Astrocyte (in vitro differentiated cells and primary cell): Measurements from ENCODE around the gene ADGRB3. TPM values are rescaled to one million over a fixed set of nuclear protein-coding genes. Genes with fewer than 3 reads are reported as not detected.

ENCODE experiments used
- DNase-seq: peaks from one replicate; pipeline ENCODE4 v3.0.0-alpha.2; 2010; ENCODE audit warnings: low read depth
- FAIRE-seq: peaks from 2 replicates; lab custom pipeline; 2011; peaks lifted over from hg19 to GRCh38; lab: Jason Lieb, UNC
- H2AFZ ChIP-seq: 2 replicates; pipeline ENCODE4 v1.6.0; 2012; ENCODE audit warnings: low read depth, low read length, inconsistent platforms
- H3K27ac ChIP-seq: 2 replicates; pipeline ENCODE4 v1.5.1; 2011; ENCODE audit warnings: low read depth, low read length, inconsistent platforms
- H3K27me3 ChIP-seq: 2 replicates; pipeline ENCODE4 v1.6.0; 2011; ENCODE audit warnings: low read length, inconsistent platforms; ENCODE audit not compliant: insufficient read depth
- H3K36me3 ChIP-seq: 2 replicates; pipeline ENCODE4 v1.5.1; 2011; ENCODE audit warnings: low read length, inconsistent platforms; ENCODE audit not compliant: insufficient read depth
- H3K4me1 ChIP-seq: 2 replicates; pipeline ENCODE4 v1.5.1; 2011; ENCODE audit warnings: low read length, inconsistent platforms; ENCODE audit not compliant: insufficient read depth
- H3K4me2 ChIP-seq: 2 replicates; pipeline ENCODE4 v1.6.0; 2012; ENCODE audit warnings: low read length, inconsistent platforms
- H3K4me3 ChIP-seq: 2 replicates; pipeline ENCODE4 v1.5.1; 2011; ENCODE audit warnings: low read depth, mild to moderate bottlenecking, low read length, inconsistent platforms; ENCODE audit not compliant: insufficient read depth
- H3K79me2 ChIP-seq: 2 replicates; pipeline ENCODE4 v1.6.0; 2012; ENCODE audit warnings: mild to moderate bottlenecking, low read length, inconsistent platforms; ENCODE audit not compliant: insufficient read depth
- H3K9ac ChIP-seq: 2 replicates; pipeline ENCODE4 v1.6.0; 2012; ENCODE audit warnings: mild to moderate bottlenecking, low read length, inconsistent platforms
- H3K9me3 ChIP-seq: 2 replicates; pipeline ENCODE4 v1.5.1; 2012; ENCODE audit warnings: low read depth, mild to moderate bottlenecking, low read length, inconsistent platforms; ENCODE audit not compliant: insufficient read depth
- H4K20me1 ChIP-seq: 2 replicates; pipeline ENCODE4 v1.6.0; 2012; ENCODE audit warnings: low read length, inconsistent platforms; ENCODE audit not compliant: insufficient read depth
- H3K27ac Mint-ChIP-seq: one replicate; pipeline ENCODE4 v1.8.0; 2021; ENCODE audit warnings: mild to moderate bottlenecking, mixed read lengths; ENCODE audit not compliant: unreplicated experiment
- H3K27me3 Mint-ChIP-seq: one replicate; pipeline ENCODE4 v1.8.0; 2021; ENCODE audit warnings: low read depth, mixed read lengths; ENCODE audit not compliant: unreplicated experiment
- H3K36me3 Mint-ChIP-seq: one replicate; pipeline ENCODE4 v1.8.0; 2021; ENCODE audit warnings: low read depth, mixed read lengths; ENCODE audit not compliant: unreplicated experiment
- H3K4me1 Mint-ChIP-seq: one replicate; pipeline ENCODE4 v1.8.0; 2021; ENCODE audit warnings: low read depth, mixed read lengths; ENCODE audit not compliant: unreplicated experiment
- H3K4me3 Mint-ChIP-seq: one replicate; pipeline ENCODE4 v1.8.0; 2021; ENCODE audit warnings: mild to moderate bottlenecking, moderate library complexity, mixed read lengths; ENCODE audit not compliant: unreplicated experiment
- H3K9me3 Mint-ChIP-seq: one replicate; pipeline ENCODE4 v1.8.0; 2021; ENCODE audit warnings: mild to moderate bottlenecking, mixed read lengths; ENCODE audit not compliant: unreplicated experiment
- CTCF ChIP-seq: IDR thresholded peaks from 2 replicates; pipeline ENCODE4 v1.5.1; 2011; ENCODE audit warnings: low read depth, mild to moderate bottlenecking, inconsistent platforms, low read length, moderate library complexity; ENCODE audit not compliant: insufficient read depth
- EZH2 ChIP-seq: IDR thresholded peaks from 2 replicates; pipeline ENCODE4 v1.6.1; 2012; ENCODE audit warnings: mild to moderate bottlenecking, low read length, inconsistent platforms; ENCODE audit not compliant: insufficient read depth
- total RNA-seq: library from RNA; stranded (reverse); gene quantifications from 2 replicates; pipeline ENCODE4 v1.2.1, GENCODE V29; 2021

The ADGRB3 gene
- total RNA-seq, 1 donor from 2014 or later: 0.77 TPM

GRCh38 chr6:68891419-68891818 is 256.3 kb downstream of the ADGRB3 start:
- H3K27me3 Mint-ChIP-seq: no peaks in the 10 kb centered on the region
- TF ChIP-seq CTCF: no peak
- no peak for TF ChIP-seq EZH2

DNA sequence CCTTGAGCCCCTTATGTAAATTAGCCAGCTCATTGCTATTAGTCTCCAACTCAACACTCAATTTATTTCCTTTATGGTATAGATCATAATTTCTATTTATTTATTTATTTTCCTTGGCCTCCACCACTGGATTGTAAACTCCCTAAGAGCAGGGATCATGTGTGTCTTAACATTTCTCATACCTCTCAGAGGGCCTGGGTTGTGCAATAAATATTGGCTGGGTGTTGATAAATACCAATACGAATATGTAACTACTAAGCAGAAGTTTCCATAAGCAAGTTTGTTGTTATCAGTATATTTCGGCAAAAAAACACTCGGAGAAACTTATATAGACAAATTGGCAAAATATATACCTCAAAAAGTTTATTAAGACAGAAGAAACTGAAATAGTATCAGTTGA is 257.4 kb downstream of the ADGRB3 start:
- Mint-ChIP-seq H3K27ac (no peak overlapping the region), H3K4me1 (no peaks in the 10 kb centered on the region), H3K36me3 (no peaks in the 10 kb centered on the region), H3K27me3 (no peaks in the 10 kb centered on the region), H3K4me3 (no peak overlapping the region), H3K9me3 (peaks cover 2% of the 10 kb centered on the region)
- Histone ChIP-seq H3K27me3 (no peaks in the 10 kb centered on the region), H2AFZ (no peak overlapping the region), H3K36me3 (no peaks in the 10 kb centered on the region), H3K79me2 (no peaks in the 10 kb centered on the region), H3K9ac (no peak overlapping the region), H4K20me1 (no peaks in the 10 kb centered on the region), H3K27ac (no peak overlapping the region), H3K9me3 (no peaks in the 10 kb centered on the region), H3K4me1 (no peaks in the 10 kb centered on the region), H3K4me3 (no peak overlapping the region), H3K4me2 (no peak overlapping the region)
- FAIRE-seq (no peak), DNase-seq (no peak)
- no peak for TF ChIP-seq EZH2
- TF ChIP-seq CTCF: no peak

More at GRCh38 chr6:68891419-68891818, 256.3 kb downstream of the ADGRB3 start:
- no peak overlapping the region for H3K4me3 ChIP-seq
- no peaks in the 10 kb centered on the region for H3K79me2 ChIP-seq
- FAIRE-seq (no peak), DNase-seq (peak; percentile 22)
- H3K27me3 ChIP-seq: no peaks in the 10 kb centered on the region
- H3K36me3 ChIP-seq: no peaks in the 10 kb centered on the region
- no peak overlapping the region for H3K4me3 Mint-ChIP-seq
- H3K9ac ChIP-seq: no peak overlapping the region
- H2AFZ ChIP-seq: no peak overlapping the region
- H3K4me2 ChIP-seq: no peak overlapping the region
- H3K4me1 Mint-ChIP-seq: no peaks in the 10 kb centered on the region
- H3K4me1 ChIP-seq: no peaks in the 10 kb centered on the region
- no peaks in the 10 kb centered on the region for H4K20me1 ChIP-seq
- H3K36me3 Mint-ChIP-seq: no peaks in the 10 kb centered on the region
- no peak overlapping the region for H3K27ac ChIP-seq
- peaks cover 2% of the 10 kb centered on the region for H3K9me3 Mint-ChIP-seq
- no peaks in the 10 kb centered on the region for H3K9me3 ChIP-seq
- no peak overlapping the region for H3K27ac Mint-ChIP-seq

DNA sequence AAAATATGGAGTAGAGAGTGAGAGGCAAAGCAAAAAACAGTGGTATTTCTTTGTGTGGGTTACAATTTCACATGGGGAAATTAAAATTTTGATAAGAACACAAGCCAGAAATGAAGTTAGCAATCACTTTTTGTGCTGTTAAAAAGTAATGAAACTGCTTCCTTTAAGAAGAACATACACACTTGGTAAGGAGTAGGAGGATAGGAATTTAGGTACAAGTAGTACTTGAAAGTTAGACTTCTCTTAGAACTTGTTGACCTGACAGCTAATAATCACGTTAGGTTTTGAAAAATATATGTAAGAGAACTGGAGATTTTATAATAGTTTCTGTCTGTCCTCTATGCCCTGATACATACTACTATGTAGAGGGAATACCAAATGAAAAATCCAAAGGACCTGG is 260.8 kb downstream of the ADGRB3 start:
- TF ChIP-seq CTCF (no peak), EZH2 (no peak)

More for the DNA sequence above, 260.8 kb downstream of the ADGRB3 start:
- Histone ChIP-seq H3K9ac (no peak overlapping the region), H3K27ac (no peak overlapping the region), H3K4me1 (no peaks in the 10 kb centered on the region), H3K79me2 (no peaks in the 10 kb centered on the region), H3K27me3 (no peaks in the 10 kb centered on the region), H3K36me3 (no peaks in the 10 kb centered on the region), H2AFZ (no peak overlapping the region), H3K4me3 (no peak overlapping the region), H3K4me2 (no peak overlapping the region), H3K9me3 (no peaks in the 10 kb centered on the region), H4K20me1 (no peaks in the 10 kb centered on the region)
- FAIRE-seq (no peak), DNase-seq (no peak)
- no peaks in the 10 kb centered on the region for H3K27me3 Mint-ChIP-seq
- H3K4me3 Mint-ChIP-seq: no peak overlapping the region
- no peaks in the 10 kb centered on the region for H3K4me1 Mint-ChIP-seq
- no peaks in the 10 kb centered on the region for H3K36me3 Mint-ChIP-seq
- H3K9me3 Mint-ChIP-seq: peaks cover 2% of the 10 kb centered on the region
- H3K27ac Mint-ChIP-seq: no peak overlapping the region
